HEK293 (cell line): ENCODE data around the gene RAET1G.

Experiments
- CTCF ChIA-PET: fragments of 350-600 bp; formaldehyde crosslinking; extraction: SDS; loops from one replicate; lab custom pipeline; 2021; ENCODE audit warnings: antibody characterized with exemption; lab: Yijun Ruan, JAX
- POLR2A ChIA-PET: fragments of 300-600 bp; formaldehyde crosslinking; extraction: SDS; loops from one replicate; lab custom pipeline; 2020; ENCODE audit warnings: antibody characterized with exemption, inconsistent platforms; lab: Yijun Ruan, JAX
- H3K27ac ChIP-seq: fragments of 200-500 bp; sonication (Bioruptor generic); 2 replicates; pipeline ENCODE4 v1.5.1; 2014; ENCODE audit warnings: low read depth, low read length, control low read depth, inconsistent platforms; ENCODE audit errors: extremely low read depth
- H3K36me3 ChIP-seq, 2 experiments: fragments of 200-500 bp in 1 of 2; sonication (Bioruptor generic) in 1 of 2; 1 replicate in 1 of 2; 2 replicates in 1 of 2; pipeline ENCODE4 v1.5.1; 2014 to 2017; ENCODE audit warnings: inconsistent platforms in 2 of 2, low read length in 2 of 2; ENCODE audit not compliant: control insufficient read depth in 2 of 2, insufficient read depth in 1 of 2
- H3K4me1 ChIP-seq: fragments of 200-500 bp; sonication (Bioruptor generic); 2 replicates; pipeline ENCODE4 v1.5.1; 2014; ENCODE audit warnings: mild to moderate bottlenecking, low read length, inconsistent platforms; ENCODE audit not compliant: control insufficient read depth, insufficient read depth
- H3K4me3 ChIP-seq: 2 replicates; pipeline ENCODE4 v1.5.1; 2011; ENCODE audit warnings: low read depth, mild to moderate bottlenecking, control low read depth, low read length, moderate library complexity
- H3K9me3 ChIP-seq: fragments of 200-500 bp; sonication (Bioruptor generic); 2 replicates; pipeline ENCODE4 v1.5.1; 2014; ENCODE audit warnings: low read depth, low read length, inconsistent platforms; ENCODE audit not compliant: control insufficient read depth, insufficient read depth
- ATF2 ChIP-seq: fragments of 450-650 bp; formaldehyde crosslinking; IDR thresholded peaks from 2 replicates; pipeline ENCODE4 v1.5.1; 2016; ENCODE audit warnings: missing biosample characterization, missing genetic modification characterization, low read depth
- BCL11A ChIP-seq: fragments of 450-650 bp; formaldehyde crosslinking; IDR thresholded peaks from 2 replicates; pipeline ENCODE4 v1.5.1; 2016; ENCODE audit warnings: low read depth, missing biosample characterization, missing genetic modification characterization
- GLI2 ChIP-seq: fragments of 450-650 bp; formaldehyde crosslinking; IDR thresholded peaks from 2 replicates; pipeline ENCODE4; 2017; ENCODE audit warnings: missing biosample characterization, missing genetic modification characterization, low read depth, borderline replicate concordance
- KLF16 ChIP-seq: fragments of 450-650 bp; formaldehyde crosslinking; IDR thresholded peaks from 2 replicates; pipeline ENCODE4 v1.5.1; 2017; ENCODE audit warnings: missing biosample characterization, missing genetic modification characterization
- OSR2 ChIP-seq: fragments of 450-650 bp; formaldehyde crosslinking; IDR thresholded peaks from 2 replicates; pipeline ENCODE4 v1.5.1; 2016; ENCODE audit warnings: missing biosample characterization, missing genetic modification characterization
- YY2 ChIP-seq: fragments of 450-650 bp; formaldehyde crosslinking; IDR thresholded peaks from 2 replicates; pipeline ENCODE4 v1.5.1; 2016; ENCODE audit warnings: missing biosample characterization, missing genetic modification characterization
- ZBTB1 ChIP-seq: fragments of 450-650 bp; formaldehyde crosslinking; IDR thresholded peaks from 2 replicates; pipeline ENCODE4 v1.5.1; 2016; ENCODE audit warnings: missing biosample characterization, missing genetic modification characterization
- ZBTB11 ChIP-seq: fragments of 450-650 bp; formaldehyde crosslinking; conservative IDR thresholded peaks from 2 replicates; pipeline ENCODE4 v1.5.1; 2016; ENCODE audit warnings: low read depth, missing biosample characterization, missing genetic modification characterization
- ZBTB44 ChIP-seq: fragments of 450-650 bp; IDR thresholded peaks from 2 replicates; pipeline ENCODE4 v1.5.1; 2018; ENCODE audit warnings: missing biosample characterization, mild to moderate bottlenecking, missing genetic modification characterization
- ZFP69B ChIP-seq: fragments of 450-650 bp; formaldehyde crosslinking; IDR thresholded peaks from 2 replicates; pipeline ENCODE4 v1.5.1; 2016; ENCODE audit warnings: missing biosample characterization, missing genetic modification characterization
- ZNF114 ChIP-seq: fragments of 450-650 bp; formaldehyde crosslinking; IDR thresholded peaks from 2 replicates; pipeline ENCODE4 v1.5.0; 2017; ENCODE audit warnings: missing biosample characterization, missing genetic modification characterization
- ZNF184 ChIP-seq: fragments of 450-650 bp; IDR thresholded peaks from 2 replicates; pipeline ENCODE4 v1.5.1; 2018; ENCODE audit warnings: missing biosample characterization, mild to moderate bottlenecking, missing genetic modification characterization
- ZNF202 ChIP-seq: fragments of 450-650 bp; formaldehyde crosslinking; IDR thresholded peaks from 2 replicates; pipeline ENCODE4 v1.5.1; 2016; ENCODE audit warnings: missing biosample characterization, missing genetic modification characterization, borderline replicate concordance
- ZNF221 ChIP-seq: fragments of 450-650 bp; formaldehyde crosslinking; IDR thresholded peaks from 2 replicates; pipeline ENCODE4 v1.5.1; 2017; ENCODE audit warnings: missing biosample characterization, missing genetic modification characterization, borderline replicate concordance
- ZNF223 ChIP-seq: fragments of 450-650 bp; formaldehyde crosslinking; IDR thresholded peaks from 2 replicates; pipeline ENCODE4 v1.5.1; 2016; ENCODE audit warnings: missing biosample characterization, missing genetic modification characterization
- ZNF302 ChIP-seq: fragments of 450-650 bp; formaldehyde crosslinking; IDR thresholded peaks from 2 replicates; pipeline ENCODE4 v1.5.1; 2016; ENCODE audit warnings: missing biosample characterization, missing genetic modification characterization, low read depth
- ZNF335 ChIP-seq: fragments of 450-650 bp; formaldehyde crosslinking; conservative IDR thresholded peaks from 2 replicates; pipeline ENCODE4 v1.5.1; 2016; ENCODE audit warnings: missing biosample characterization, missing genetic modification characterization
- ZNF341 ChIP-seq: fragments of 450-650 bp; formaldehyde crosslinking; IDR thresholded peaks from 2 replicates; pipeline ENCODE4; 2016; ENCODE audit warnings: low read depth, missing biosample characterization, missing genetic modification characterization
- ZNF37A ChIP-seq: fragments of 450-650 bp; IDR thresholded peaks from 2 replicates; pipeline ENCODE4 v1.5.1; 2018; ENCODE audit warnings: missing biosample characterization, missing genetic modification characterization
- ZNF404 ChIP-seq: fragments of 450-650 bp; formaldehyde crosslinking; IDR thresholded peaks from 2 replicates; pipeline ENCODE4 v1.5.1; 2017; ENCODE audit warnings: missing biosample characterization, missing genetic modification characterization
- ZNF548 ChIP-seq: fragments of 450-650 bp; formaldehyde crosslinking; IDR thresholded peaks from 2 replicates; pipeline ENCODE4 v1.5.1; 2016; ENCODE audit warnings: missing biosample characterization, missing genetic modification characterization
- ZNF639 ChIP-seq: fragments of 450-650 bp; formaldehyde crosslinking; IDR thresholded peaks from 2 replicates; pipeline ENCODE4 v1.5.1; 2016; ENCODE audit warnings: missing biosample characterization, missing genetic modification characterization
- ZNF660 ChIP-seq: fragments of 450-650 bp; IDR thresholded peaks from 2 replicates; pipeline ENCODE4 v1.5.1; 2018; ENCODE audit warnings: missing biosample characterization, mild to moderate bottlenecking, missing genetic modification characterization
- ZNF837 ChIP-seq: fragments of 450-650 bp; formaldehyde crosslinking; IDR thresholded peaks from 2 replicates; pipeline ENCODE4 v1.5.1; 2016; ENCODE audit warnings: missing biosample characterization, missing genetic modification characterization

RAET1G gene

GRCh38 chr6:149950423-149950822, 27.5 kb upstream of the RAET1G start:
- CTCF ChIA-PET = interaction anchor here (0.6 to 2.3 kb wide), 3 partner anchors 11 to 17 kb away, joined by 3 to 10 read pairs (median 3); no protein-coding TSS in a partner anchor
- no peaks in the 10 kb centered on the region for H3K4me1 ChIP-seq
- H3K9me3 ChIP-seq = no peaks in the 10 kb centered on the region
- TF ChIP-seq ZNF639 (tag by site-specific recombination) (no peak), ZNF335 (tag by site-specific recombination) (no peak), YY2 (no peak), GLI2 (tag by site-specific recombination) (no peak), ZNF404 (tag by site-specific recombination) (no peak), ZNF660 (tag by site-specific recombination) (no peak), ZBTB44 (tag by site-specific recombination) (no peak), ZNF202 (tag by site-specific recombination) (no peak), ZBTB11 (tag by site-specific recombination) (no peak), ZNF548 (tag by site-specific recombination) (no peak), ZFP69B (tag by site-specific recombination) (no peak), BCL11A (tag by site-specific recombination) (no peak), ZNF221 (no peak), ZNF223 (no peak), ZNF37A (tag by site-specific recombination) (no peak), KLF16 (tag by site-specific recombination) (no peak), OSR2 (tag by site-specific recombination) (no peak), ZNF341 (no peak), ZNF114 (tag by site-specific recombination) (no peak), ZNF837 (tag by site-specific recombination) (no peak)
- no peak overlapping the region for H3K4me3 ChIP-seq
- H3K36me3 ChIP-seq = peaks cover 0 to 7% of the 10 kb centered on the region in 2 experiments; a peak in 1 of 3 replicates
- POLR2A ChIA-PET = interaction anchor here (3.0 kb wide), 1 partner anchor 13 kb away, joined by 10 read pairs; the partner anchor contains the start of gene ULBP1
- H3K27ac ChIP-seq = no peak overlapping the region

GRCh38 chr6:149948616-149949015, 25.7 kb upstream of the RAET1G start:
- Histone ChIP-seq H3K27ac (no peak overlapping the region), H3K9me3 (no peaks in the 10 kb centered on the region), H3K4me3 (no peak overlapping the region)
- CTCF ChIA-PET = interaction anchor here (1.2 to 1.3 kb wide), 2 partner anchors 42 to 68 kb away, joined by 3 read pairs; no protein-coding TSS in a partner anchor
- TF ChIP-seq ZBTB1 (tag by site-specific recombination) = no peak
- TF ChIP-seq ATF2 (tag by site-specific recombination) = peak; percentile 32; the same call in 1 of the 2 replicates
- no peak for TF ChIP-seq ZNF302 (tag by site-specific recombination)
- no peak for TF ChIP-seq ZNF184
- TF ChIP-seq, all 188 proteins: peak for 1
- H3K4me1 ChIP-seq = no peaks in the 10 kb centered on the region
- POLR2A ChIA-PET = interaction anchor here (3.0 kb wide), 1 partner anchor 15 kb away, joined by 10 read pairs; the partner anchor contains the start of gene ULBP1
- H3K36me3 ChIP-seq = peaks cover 0 to 7% of the 10 kb centered on the region in 2 experiments; a peak in 1 of 3 replicates
